Measurements from ENCODE around the gene TBL2. TPM values are rescaled to one million over a fixed set of nuclear protein-coding genes. Genes with fewer than 3 reads are reported as not detected.
"Not testable (repeated sequence)": the region's sequence is repeated elsewhere in the genome, so short reads cannot be mapped to it uniquely, and the experiment has no call there.

TBL2 gene
- total RNA-seq, 2 experiments from 2014 or later, result 36.9 to 47.9 TPM

- ChIA-PET POLR2A (interaction anchor here (0.6 to 1.4 kb wide), 11 partner anchors 26 to 618 kb away, joined by 3 to 9 read pairs (median 4); partner anchors contain the start of genes BCL7B and TBL2), CTCF (ENCODE audit: unreplicated experiment) (interaction anchor here (0.5 kb wide), 1 partner anchor 80 kb away, joined by 3 read pairs; no protein-coding TSS in a partner anchor)
- Histone ChIP-seq H3K4me2 (ENCODE audit: low read length) (peak overlapping the region; percentile 76), H3K79me2 (ENCODE audit: insufficient read depth, low read depth, low read length) (peaks cover 17% of the 10 kb centered on the region), H3K4me3 (ENCODE audit: low read depth, low read length, poor library complexity, severe bottlenecking) (peak overlapping the region; percentile 22), H3K27ac (ENCODE audit: low read depth, low read length, poor library complexity, severe bottlenecking) (peak overlapping the region; percentile 91), H3K4me1 (ENCODE audit: insufficient read depth, low read length, poor library complexity, severe bottlenecking) (peaks cover 55% of the 10 kb centered on the region), H3K36me3 (ENCODE audit: insufficient read depth, low read length) (0 out of 2 replicates have a peak, but pooled peaks cover 3% of the 10 kb centered on the region), H3K9me3 (ENCODE audit: low read length) (no peaks in the 10 kb centered on the region), H4K20me1 (ENCODE audit: insufficient read depth, low read length) (no peaks in the 10 kb centered on the region), H3K9me2 (ENCODE audit: insufficient read depth, low read length) (no peaks in the 10 kb centered on the region), H2AFZ (ENCODE audit: low read length) (peak overlapping the region; percentile 60; the same call in 1 of the 2 replicates)
- BruUV-seq (replicated peaks), result no TSS peak
- intact Hi-C loops (cut with micrococcal nuclease; ENCODE audit: unreplicated experiment), result loop anchor here (1.0 to 10.0 kb wide), 3 partner anchors 30 to 208 kb away; partner anchors contain the start of genes ABHD11, BCL7B, BUD23 and DNAJC30
- TF ChIP-seq CTCF (conservative IDR thresholded peaks at IDR 0.05; ENCODE audit: low read length), result 0 out of 2 replicates have a peak, but pooled peaks have one; percentile 21
- TF ChIP-seq EZH2phosphoT487 (IDR thresholded peaks at IDR 0.05; ENCODE audit: borderline replicate concordance, low read depth, low read length), result no peak
- DNase-seq (ENCODE audit: low spot score), result peak; percentile 88
Measured at GRCh38 chr7:73526896-73527821, 51.2 kb downstream of the TBL2 start.

GRCh38 chr7:73526158-73526494, 52.3 kb downstream of the TBL2 start:
- not testable (repeated sequence) for H3K9me3 ChIP-seq (ENCODE audit: low read length); H3K9me2 ChIP-seq (ENCODE audit: insufficient read depth, low read length); BruUV-seq (replicated peaks); H4K20me1 ChIP-seq (ENCODE audit: insufficient read depth, low read length); H2AFZ ChIP-seq (ENCODE audit: low read length); DNase-seq (ENCODE audit: low spot score); H3K36me3 ChIP-seq (ENCODE audit: insufficient read depth, low read length)
- peak overlapping the region; percentile 71 for H3K4me2 ChIP-seq (ENCODE audit: low read length)
- H3K4me1 ChIP-seq (ENCODE audit: insufficient read depth, low read length, poor library complexity, severe bottlenecking), result peaks cover 55% of the 10 kb centered on the region
- ChIA-PET POLR2A (interaction anchor here (0.6 to 1.8 kb wide), 8 partner anchors 8 to 765 kb away, joined by 3 to 7 read pairs (median 4); no protein-coding TSS in a partner anchor), CTCF (ENCODE audit: unreplicated experiment) (interaction anchor here (0.6 kb wide), 1 partner anchor 762 kb away, joined by 3 read pairs; no protein-coding TSS in a partner anchor)
- intact Hi-C loops (cut with micrococcal nuclease; ENCODE audit: unreplicated experiment), result loop anchor here (2.0 to 10.0 kb wide), 2 partner anchors 157 to 209 kb away; partner anchors contain the start of genes ABHD11, BUD23 and DNAJC30
- H3K4me3 ChIP-seq (ENCODE audit: low read depth, low read length, poor library complexity, severe bottlenecking), result peak overlapping the region; percentile 65
- H3K27ac ChIP-seq (ENCODE audit: low read depth, low read length, poor library complexity, severe bottlenecking), result peak overlapping the region; percentile 91
- peaks cover 23% of the 10 kb centered on the region for H3K79me2 ChIP-seq (ENCODE audit: insufficient read depth, low read depth, low read length)

- Histone ChIP-seq H3K4me3 (ENCODE audit: low read depth, low read length, poor library complexity, severe bottlenecking) (peak within 1 kb of the TSS; percentile 87), H3K4me2 (ENCODE audit: low read length) (peak within 1 kb of the TSS; percentile 95), H3K27ac (ENCODE audit: low read depth, low read length, poor library complexity, severe bottlenecking) (peak within 1 kb of the TSS; percentile 76), H3K4me1 (ENCODE audit: insufficient read depth, low read length, poor library complexity, severe bottlenecking) (peaks cover 69% of the 10 kb centered on the region), H3K36me3 (ENCODE audit: insufficient read depth, low read length) (peaks cover 42% of the 10 kb centered on the region), H3K9me2 (ENCODE audit: insufficient read depth, low read length) (no peaks in the 10 kb centered on the region), H4K20me1 (ENCODE audit: insufficient read depth, low read length) (peaks cover 32% of the 10 kb centered on the region), H2AFZ (ENCODE audit: low read length) (peak within 1 kb of the TSS; percentile 54; the same call in 1 of the 2 replicates), H3K9me3 (ENCODE audit: low read length) (no peaks in the 10 kb centered on the region), H3K79me2 (ENCODE audit: insufficient read depth, low read depth, low read length) (peaks cover 62% of the 10 kb centered on the region)
- TF ChIP-seq EZH2phosphoT487 (IDR thresholded peaks at IDR 0.05; ENCODE audit: borderline replicate concordance, low read depth, low read length) (no peak), CTCF (conservative IDR thresholded peaks at IDR 0.05; ENCODE audit: low read length) (no peak)
- intact Hi-C loops (cut with micrococcal nuclease; ENCODE audit: unreplicated experiment), result loop anchor here (1.0 to 10.0 kb wide), 3 partner anchors 35 to 213 kb away; partner anchors contain the start of genes ABHD11, BCL7B and TBL2
- DNase-seq (ENCODE audit: low spot score), result peak; percentile 99
- ChIA-PET POLR2A (interaction anchor here (1.1 to 2.6 kb wide), 8 partner anchors 10 to 77 kb away, joined by 3 to 13 read pairs (median 6); partner anchors contain the start of gene TBL2), CTCF (ENCODE audit: unreplicated experiment) (no interaction called here)
- BruUV-seq (replicated peaks), result no TSS peak
Measured at GRCh38 chr7:73522105-73522872, 56.1 kb downstream of the TBL2 start, which contains the start of gene BAZ1B. Gene BAZ1B, minus strand, starts transcription at chr7:73522293. Its CDS starts 360 bp downstream, at chr7:73521933.

Data from OCI-LY7 (cell line).